HepG2 (cell line): ENCODE results near the gene MUC6. TPM values are rescaled to one million over a fixed set of nuclear protein-coding genes. Genes with fewer than 3 reads are reported as not detected.

Source experiments
- ATAC-seq: fragments of 200-7000 bp; cut with Tn5 transposase; 3 replicates; pipeline ENCODE4 v1.9.1; 2020; ENCODE audit warnings: mild to moderate bottlenecking, moderate library complexity
- BruUV-seq: library from RNA; stranded (reverse); fragments of 400-500 nt; replicated peaks from 2 replicates; lab custom pipeline; 2021; lab: Mats Ljungman, UMichigan
- CTCF ChIA-PET: fragments of 300-600 bp; formaldehyde crosslinking; extraction: SDS; loops from one replicate; lab custom pipeline; 2021; ENCODE audit warnings: low total read pairs, inconsistent platforms, low intra/inter-chr PET ratio; lab: Yijun Ruan, JAX
- POLR2A ChIA-PET: fragments of 350-600 bp; sonication (Branson Sonifier 250); formaldehyde crosslinking; loops from one replicate; lab custom pipeline; 2020; ENCODE audit warnings: antibody characterized with exemption, inconsistent platforms; lab: Yijun Ruan, JAX
- DNase-seq: peaks from one replicate; pipeline ENCODE4 v3.0.0-alpha.2; 2015; ENCODE audit warnings: low spot score
- FAIRE-seq: peaks from 3 replicates; lab custom pipeline; 2011; peaks lifted over from hg19 to GRCh38; lab: Jason Lieb, UNC
- H2AFZ ChIP-seq: one replicate; pipeline ENCODE4 v1.6.1; 2011; ENCODE audit warnings: low read length, inconsistent platforms
- H3K27ac ChIP-seq: fragments of 300-600 bp; 3 replicates; pipeline ENCODE4 v1.8.0; 2011; ENCODE audit warnings: mixed run types, mild to moderate bottlenecking, mixed read lengths, low read length, inconsistent platforms; ENCODE audit not compliant: insufficient read depth; ENCODE audit errors: extremely low read length
- H3K27me3 ChIP-seq, 2 experiments: fragments of 200-600 bp in 1 of 2; 2 replicates in 1 of 2; 3 replicates in 1 of 2; pipeline versions ENCODE4 v1.6.0 to v1.8.0; 2011; ENCODE audit warnings: low read length in 2 of 2, mild to moderate bottlenecking in 2 of 2, moderate library complexity in 2 of 2, inconsistent platforms in 1 of 2; ENCODE audit not compliant: insufficient read depth in 2 of 2, control insufficient read depth in 1 of 2
- H3K36me3 ChIP-seq, 2 experiments: fragments of 200-600 bp in 1 of 2; replicated peaks in 1 of 2; 2 replicates in 1 of 2; 3 replicates in 1 of 2; pipeline versions ENCODE4 v1.5.1 to v1.8.0; 2011; ENCODE audit warnings: low read length in 2 of 2, inconsistent platforms in 1 of 2; ENCODE audit not compliant: insufficient read depth in 2 of 2, control insufficient read depth in 1 of 2
- H3K4me1 ChIP-seq: 2 replicates; pipeline ENCODE4 v1.5.1; 2012; ENCODE audit warnings: low read length, inconsistent platforms; ENCODE audit not compliant: insufficient read depth
- H3K4me2 ChIP-seq: 2 replicates; pipeline ENCODE4 v1.6.0; 2011; ENCODE audit warnings: low read depth, low read length, inconsistent platforms
- H3K4me3 ChIP-seq, 3 experiments: fragments of 200-600 bp in 1 of 3; sonication (generic), shearing (Covaris generic) in 1 of 3; replicated peaks in 1 of 3; 2 replicates each; pipeline ENCODE4 v1.5.1; 2011 to 2016; ENCODE audit warnings: low read length in 3 of 3, inconsistent platforms in 2 of 3, low read depth in 2 of 3, mild to moderate bottlenecking in 2 of 3, control low read depth in 1 of 3, mixed read lengths in 1 of 3; ENCODE audit not compliant: insufficient read depth in 1 of 3
- H3K79me2 ChIP-seq: one replicate; pipeline ENCODE4 v1.6.1; 2011; ENCODE audit warnings: low read length, inconsistent platforms; ENCODE audit not compliant: insufficient read depth
- H3K9ac ChIP-seq: 2 replicates; pipeline ENCODE4 v1.6.0; 2011; ENCODE audit warnings: mild to moderate bottlenecking, low read depth, low read length, inconsistent platforms; ENCODE audit not compliant: insufficient read depth
- H3K9me3 ChIP-seq: 2 replicates; pipeline ENCODE4 v1.5.1; 2012; ENCODE audit warnings: mild to moderate bottlenecking, low read length
- H4K20me1 ChIP-seq: 2 replicates; pipeline ENCODE4 v1.6.0; 2011; ENCODE audit warnings: inconsistent platforms, mild to moderate bottlenecking, low read length, moderate library complexity; ENCODE audit not compliant: insufficient read depth
- GRHL1 ChIP-seq: sonication (generic); formaldehyde crosslinking; conservative IDR thresholded peaks from 2 replicates; pipeline ENCODE4 v1.8.0; 2022; ENCODE audit warnings: missing genetic modification reagents
- IKZF4 ChIP-seq: sonication (generic); formaldehyde crosslinking; IDR thresholded peaks from 2 replicates; pipeline ENCODE4 v1.5.1; 2020; ENCODE audit warnings: borderline replicate concordance, mild to moderate bottlenecking, low read depth, missing genetic modification reagents; ENCODE audit errors: not compliant biosample characterization
- MEIS2 ChIP-seq: sonication (generic); formaldehyde crosslinking; IDR thresholded peaks from 2 replicates; pipeline ENCODE4 v1.9.0; 2021; ENCODE audit warnings: mild to moderate bottlenecking, missing genetic modification reagents
- NR2F6 ChIP-seq, 2 experiments: IDR thresholded peaks; 2 replicates each; pipeline ENCODE4 v1.6.1; 2016; ENCODE audit warnings: antibody characterized with exemption in 1 of 2, mild to moderate bottlenecking in 1 of 2
- NR3C1 ChIP-seq: sonication (generic); formaldehyde crosslinking; IDR thresholded peaks from 2 replicates; pipeline ENCODE4 v1.4.0; 2020; ENCODE audit warnings: missing genetic modification reagents
- PLRG1 ChIP-seq: fragments of 450-650 bp; conservative IDR thresholded peaks from 2 replicates; pipeline ENCODE4 v1.6.1; 2016
- RBM39 ChIP-seq: fragments of 200-400 bp; formaldehyde crosslinking; IDR thresholded peaks from one replicate; pipeline ENCODE4 v1.6.1; 2018; ENCODE audit warnings: antibody characterized with exemption, mild to moderate bottlenecking, low read depth, low read length; ENCODE audit not compliant: poor library complexity, severe bottlenecking
- RCOR2 ChIP-seq: IDR thresholded peaks from 2 replicates; pipeline ENCODE4 v1.6.1; 2016; ENCODE audit warnings: missing biosample characterization, missing genetic modification reagents
- RFX1 ChIP-seq: fragments of 450-650 bp; IDR thresholded peaks from 2 replicates; pipeline ENCODE4 v1.6.1; 2017
- SMAD3 ChIP-seq: sonication (generic); formaldehyde crosslinking; IDR thresholded peaks from 2 replicates; pipeline ENCODE4 v1.4.0; 2020; ENCODE audit warnings: missing genetic modification reagents
- SMARCC2 ChIP-seq: fragments of 450-650 bp; IDR thresholded peaks from 2 replicates; pipeline ENCODE4 v1.6.1; 2017; ENCODE audit warnings: antibody characterized with exemption, mild to moderate bottlenecking
- ZBTB1 ChIP-seq: sonication (generic); formaldehyde crosslinking; IDR thresholded peaks from 2 replicates; pipeline ENCODE4 v1.4.0; 2020; ENCODE audit warnings: missing genetic modification reagents, borderline replicate concordance
- ZFP36 ChIP-seq: fragments of 150-350 bp; IDR thresholded peaks from 2 replicates; pipeline ENCODE4 v1.6.1; 2018; ENCODE audit warnings: borderline replicate concordance, low read length, low read depth; ENCODE audit not compliant: partially characterized antibody
- ZHX1 ChIP-seq: sonication (generic); formaldehyde crosslinking; IDR thresholded peaks from 2 replicates; pipeline ENCODE4 v1.8.1; 2022; ENCODE audit warnings: low read depth, mild to moderate bottlenecking, missing genetic modification reagents
- ZNF230 ChIP-seq: sonication (generic); formaldehyde crosslinking; IDR thresholded peaks from 2 replicates; pipeline ENCODE4 v1.4.0; 2020; ENCODE audit warnings: mild to moderate bottlenecking, missing genetic modification reagents
- ZNF33B ChIP-seq: sonication (generic); formaldehyde crosslinking; IDR thresholded peaks from 2 replicates; pipeline ENCODE4 v1.5.1; 2020; ENCODE audit warnings: mild to moderate bottlenecking, missing genetic modification reagents
- ZNF546 ChIP-seq: sonication (generic); formaldehyde crosslinking; conservative IDR thresholded peaks from 2 replicates; pipeline ENCODE4 v1.8.1; 2023; ENCODE audit warnings: mild to moderate bottlenecking, missing genetic modification reagents
- ZNF574 ChIP-seq: sonication (generic); formaldehyde crosslinking; IDR thresholded peaks from 2 replicates; pipeline ENCODE4 v1.4.0; 2020; ENCODE audit warnings: missing genetic modification reagents
- ZNF652 ChIP-seq: IDR thresholded peaks from 2 replicates; pipeline ENCODE4 v1.6.1; 2016; ENCODE audit warnings: low read depth, borderline replicate concordance
- ZNF75D ChIP-seq: sonication (generic); formaldehyde crosslinking; IDR thresholded peaks from 2 replicates; pipeline ENCODE4 v1.8.1; 2023; ENCODE audit warnings: missing genetic modification reagents, mild to moderate bottlenecking, borderline replicate concordance
- WGBS: methylation state at CpG from one replicate; pipeline ENCODE4 v1.1.6; 2017; ENCODE audit warnings: low lambda C conversion rate; 5-methylcytosine and 5-hydroxymethylcytosine counted together
- in situ Hi-C: cut with HindIII; loops from 2 replicates; pipeline ENCODE4 v1.10.0; 2017; ENCODE audit warnings: low pct_unique_long_range_greater_than_20kb; ENCODE audit not compliant: extremely low pct_ligation_motif_present
- intact Hi-C: fragments of 100-400 bp; cut with micrococcal nuclease; formaldehyde crosslinking; loops from one replicate; pipeline ENCODE4 v1.10.0; 2022; ENCODE audit not compliant: unreplicated experiment
- polyA plus RNA-seq, 8 experiments: library from polyadenylated mRNA; depleted of rRNA in 3 of 8; stranded (reverse) in 7 of 8; unstranded in 1 of 8; fragments of >200 nt; fragmentation: Illumina TruSeq in 4 of 8; extraction: Trizol in 4 of 8; gene quantifications; 2 replicates each; pipeline versions ENCODE4 v1.2.1 to v1.2.3, GENCODE V29; 2011 to 2016; ENCODE audit warnings: low read depth in 4 of 8, missing spikeins in 1 of 8, mixed read lengths in 1 of 8; ENCODE audit not compliant: insufficient read depth in 1 of 8
- total RNA-seq, 5 experiments: library from RNA; depleted of rRNA; stranded (reverse); fragments of >200 nt; fragmentation: Illumina TruSeq; extraction: Trizol; gene quantifications; 2 replicates each; pipeline ENCODE4 v1.2.3, GENCODE V29; 2016; ENCODE audit warnings: low read depth in 1 of 5

MUC6 gene
- total and polyA plus RNA-seq, 2 of the 13 experiments (the other 11 are each of a cell fraction or from before 2014, with no cell fraction given) = not detected

GRCh38 chr11:1041471-1041870 lies 5.0 kb upstream of the MUC6 start:
- Histone ChIP-seq H3K4me1 (peaks cover 9% of the 10 kb centered on the region), H4K20me1 (no peaks in the 10 kb centered on the region), H3K27ac (no peak overlapping the region), H3K36me3 (no peaks in the 10 kb centered on the region), H3K4me3 (no peak overlapping the region), H2AFZ (no peak overlapping the region), H3K4me2 (no peak overlapping the region), H3K79me2 (no peaks in the 10 kb centered on the region), H3K27me3 (peaks cover 16 to 84% of the 10 kb centered on the region in 2 experiments; a peak in 4 of 5 replicates), H3K9me3 (no peaks in the 10 kb centered on the region), H3K9ac (no peak overlapping the region)
- ChIA-PET CTCF (no interaction called here), POLR2A (no interaction called here)
- in situ Hi-C loops = no loop called here
- BruUV-seq = no TSS peak
- FAIRE-seq = no peak
- TF ChIP-seq ZNF546 (CRISPR knock-in tag) (no peak), ZFP36 (no peak), ZNF33B (CRISPR knock-in tag) (no peak), ZNF75D (no peak), NR3C1 (no peak), SMAD3 (CRISPR knock-in tag) (no peak), ZBTB1 (CRISPR knock-in tag) (no peak), NR2F6 (IDR thresholded peaks at IDR 0.05) (no peak), NR2F6 (CRISPR knock-in tag; IDR thresholded peaks at IDR 0.05) (no peak), SMARCC2 (no peak), ZHX1 (CRISPR knock-in tag) (no peak), GRHL1 (CRISPR knock-in tag) (no peak), ZNF652 (CRISPR knock-in tag) (no peak), IKZF4 (CRISPR knock-in tag) (no peak), ZNF574 (CRISPR knock-in tag) (no peak), MEIS2 (no peak), PLRG1 (no peak), RFX1 (no peak), RBM39 (no peak), RCOR2 (no peak), ZNF230 (CRISPR knock-in tag) (no peak)
- ATAC-seq = peak; percentile 7; the same call in 2 of the 3 replicates
- intact Hi-C loops = no loop called here
- DNase-seq = no peak
- WGBS = no CpG with 5 or more reads among the region's 9 CpGs
